ENCODE measurements around the gene TRIM56.
"Not testable (repeated sequence)": the region's sequence is repeated elsewhere in the genome, so short reads cannot be mapped to it uniquely, and the experiment has no call there.

TRIM56 gene

GRCh38 chr7:101085162-101085964 lies at the start of gene TRIM56:
Gene TRIM56 (plus strand): TSS chr7:101085481. CDS start chr7:101087313, 1,832 bp downstream.
- no peak for DNase-seq (ENCODE audit: low read depth)

- DNase-seq (ENCODE audit: low read depth) = no peak
Observed at GRCh38 chr7:101035941-101036340, 49.3 kb upstream of the TRIM56 start.

DNA sequence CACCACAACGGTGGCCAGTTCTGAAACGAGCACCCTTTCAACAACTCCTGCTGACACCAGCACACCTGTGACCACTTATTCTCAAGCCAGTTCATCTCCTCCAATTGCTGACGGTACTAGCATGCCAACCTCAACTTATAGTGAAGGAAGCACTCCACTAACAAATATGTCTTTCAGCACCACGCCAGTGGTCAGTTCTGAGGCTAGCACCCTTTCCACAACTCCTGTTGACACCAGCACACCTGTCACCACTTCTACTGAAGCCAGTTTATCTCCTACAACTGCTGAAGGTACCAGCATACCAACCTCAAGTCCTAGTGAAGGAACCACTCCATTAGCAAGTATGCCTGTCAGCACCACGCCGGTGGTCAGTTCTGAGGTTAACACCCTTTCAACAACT lies 44.0 kb upstream of the TRIM56 start:
- not testable (repeated sequence) for DNase-seq (ENCODE audit: low read depth)

GRCh38 chr7:101058355-101058754 lies 26.9 kb upstream of the TRIM56 start:
- no peak for DNase-seq (ENCODE audit: low read depth)

GRCh38 chr7:101059620-101059942 lies 25.7 kb upstream of the TRIM56 start:
- DNase-seq (ENCODE audit: low read depth) = no peak

GRCh38 chr7:101060992-101061391 lies 24.3 kb upstream of the TRIM56 start:
- DNase-seq (ENCODE audit: low read depth) = no peak

DNA sequence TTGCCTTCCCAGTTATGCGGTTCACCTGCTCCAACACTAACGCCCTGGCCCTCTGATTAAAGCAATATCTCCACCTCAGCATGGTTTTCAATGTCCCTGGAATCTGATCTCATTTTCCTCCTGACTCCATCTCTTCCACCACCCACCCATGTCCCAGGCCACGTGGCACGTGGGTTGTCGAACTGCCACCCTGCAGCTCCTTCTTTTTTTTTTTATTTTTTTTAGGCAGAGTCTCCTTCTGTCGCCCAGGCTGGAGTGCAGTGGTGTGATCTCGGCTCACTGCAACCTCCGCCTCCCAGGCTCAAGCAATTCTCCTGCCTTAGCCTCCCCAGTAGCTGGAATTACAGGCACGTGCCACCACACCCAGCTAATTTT lies 21.1 kb upstream of the TRIM56 start:
- DNase-seq (ENCODE audit: low read depth) = not testable (repeated sequence)

DNA sequence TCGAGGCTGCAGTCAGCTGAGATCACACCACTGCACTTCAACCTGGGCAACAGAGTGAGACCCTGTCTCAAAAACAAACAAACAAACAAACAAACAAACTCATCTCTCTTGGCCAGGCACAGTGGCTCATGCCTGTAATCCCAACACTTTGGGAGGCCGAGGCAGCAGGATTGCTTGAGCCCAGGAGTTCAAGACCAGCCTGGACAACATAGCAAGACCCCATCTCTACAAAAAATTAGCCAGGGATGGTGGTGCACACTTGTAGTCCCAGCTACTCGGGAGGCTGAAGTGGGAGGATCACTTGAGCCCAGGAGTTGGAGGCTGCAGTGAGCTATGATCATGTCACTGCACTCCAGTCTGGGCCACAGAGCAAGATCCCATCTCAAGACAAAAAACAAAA lies 20.1 kb upstream of the TRIM56 start:
- DNase-seq (ENCODE audit: low read depth) = not testable (repeated sequence)

DNA sequence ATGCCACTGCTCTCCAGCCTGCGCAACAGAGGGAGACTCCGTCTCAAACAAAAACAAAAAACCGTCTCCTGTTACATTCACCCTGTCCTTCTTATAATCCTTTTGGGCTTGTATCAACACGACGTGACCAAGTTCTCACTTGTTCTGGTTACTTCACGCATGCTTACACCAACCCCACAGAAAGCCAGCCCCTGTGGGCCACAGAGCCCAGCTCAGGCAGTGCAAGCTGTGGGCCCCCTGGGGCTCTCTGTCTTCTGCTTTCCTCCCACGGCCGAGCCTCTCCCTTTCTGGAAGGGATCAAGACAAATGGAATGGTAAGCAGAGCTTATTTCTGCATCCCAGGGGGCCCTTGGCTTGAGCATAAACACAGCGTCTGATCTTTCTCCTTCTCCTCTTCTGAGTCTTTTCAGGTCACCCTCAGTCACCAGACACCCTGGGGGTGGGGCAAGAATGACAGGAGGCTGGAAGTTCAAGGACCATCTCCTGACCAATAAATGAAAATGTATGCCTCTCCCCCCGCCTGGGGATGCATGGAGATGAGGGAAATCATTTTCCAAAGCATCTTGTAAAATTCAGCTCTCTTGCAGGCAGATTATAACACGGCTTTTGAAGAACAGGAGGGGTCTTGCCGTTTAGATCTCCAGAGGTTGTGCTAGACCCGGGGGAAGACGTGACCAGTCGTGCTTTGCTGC lies 19.0 kb upstream of the TRIM56 start:
- no peak for DNase-seq (ENCODE audit: low read depth)

GRCh38 chr7:101066833-101067177 lies 18.5 kb upstream of the TRIM56 start:
- no peak for DNase-seq (ENCODE audit: low read depth)

GRCh38 chr7:101068401-101068800 lies 16.9 kb upstream of the TRIM56 start:
- DNase-seq (ENCODE audit: low read depth) = no peak

DNA sequence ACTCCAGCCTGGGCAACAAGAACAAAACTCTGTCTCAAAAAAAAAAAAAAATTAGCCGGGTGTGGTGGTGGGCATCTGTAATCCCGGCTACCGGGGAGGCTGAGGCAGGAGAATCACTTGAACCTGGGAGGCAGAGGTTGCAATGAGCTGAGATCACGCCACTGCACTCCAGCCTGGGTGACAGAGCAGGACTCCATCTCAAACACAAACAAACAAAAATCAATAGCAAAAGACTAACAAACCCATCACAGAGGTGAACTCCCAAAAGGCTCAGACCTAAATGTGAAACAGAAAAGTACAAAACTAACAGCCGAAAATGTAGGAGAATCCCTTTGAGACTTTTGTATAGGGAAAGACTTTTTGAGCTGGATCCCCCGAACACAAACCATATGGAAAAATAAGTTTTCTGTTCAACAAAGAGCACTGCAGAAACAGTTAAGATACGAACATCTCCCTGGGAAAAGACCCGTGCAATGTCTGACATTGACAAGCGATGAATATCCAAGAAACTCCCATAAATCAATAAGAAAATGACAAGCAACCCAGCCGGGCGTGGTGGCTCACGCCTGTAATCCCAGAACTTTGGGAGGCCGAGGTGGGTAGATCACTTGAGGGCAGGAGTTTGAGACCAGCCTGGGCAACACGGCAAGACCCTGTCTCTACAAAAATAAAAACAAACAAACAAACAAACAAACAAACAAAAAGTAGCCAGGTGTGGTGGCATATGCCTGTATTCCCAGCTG lies 13.7 kb upstream of the TRIM56 start:
- not testable (repeated sequence) for DNase-seq (ENCODE audit: low read depth)

- DNase-seq (ENCODE audit: low read depth) = no peak
Observed at GRCh38 chr7:101075646-101076045, 9.6 kb upstream of the TRIM56 start.

DNA sequence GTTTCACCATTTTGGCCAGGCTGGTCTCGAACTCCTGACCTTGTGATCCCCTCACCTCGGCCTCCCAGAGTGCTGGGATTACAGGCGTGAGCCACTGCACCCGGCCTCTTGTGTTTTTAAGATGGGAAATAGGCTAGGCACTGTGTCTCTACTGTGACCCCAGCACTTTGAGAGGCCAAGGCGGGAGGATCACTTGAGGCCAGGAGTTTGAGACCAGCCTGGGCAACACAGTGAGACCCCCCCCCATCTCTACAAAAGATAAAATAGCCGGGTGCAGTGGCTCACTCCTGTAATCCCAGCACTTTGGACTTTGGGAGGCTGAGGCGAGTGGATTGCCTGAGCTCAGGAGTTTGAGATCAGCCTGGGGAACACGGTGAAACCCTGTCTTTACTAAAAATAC lies 9.1 kb upstream of the TRIM56 start:
- DNase-seq (ENCODE audit: low read depth) = not testable (repeated sequence)

DNA sequence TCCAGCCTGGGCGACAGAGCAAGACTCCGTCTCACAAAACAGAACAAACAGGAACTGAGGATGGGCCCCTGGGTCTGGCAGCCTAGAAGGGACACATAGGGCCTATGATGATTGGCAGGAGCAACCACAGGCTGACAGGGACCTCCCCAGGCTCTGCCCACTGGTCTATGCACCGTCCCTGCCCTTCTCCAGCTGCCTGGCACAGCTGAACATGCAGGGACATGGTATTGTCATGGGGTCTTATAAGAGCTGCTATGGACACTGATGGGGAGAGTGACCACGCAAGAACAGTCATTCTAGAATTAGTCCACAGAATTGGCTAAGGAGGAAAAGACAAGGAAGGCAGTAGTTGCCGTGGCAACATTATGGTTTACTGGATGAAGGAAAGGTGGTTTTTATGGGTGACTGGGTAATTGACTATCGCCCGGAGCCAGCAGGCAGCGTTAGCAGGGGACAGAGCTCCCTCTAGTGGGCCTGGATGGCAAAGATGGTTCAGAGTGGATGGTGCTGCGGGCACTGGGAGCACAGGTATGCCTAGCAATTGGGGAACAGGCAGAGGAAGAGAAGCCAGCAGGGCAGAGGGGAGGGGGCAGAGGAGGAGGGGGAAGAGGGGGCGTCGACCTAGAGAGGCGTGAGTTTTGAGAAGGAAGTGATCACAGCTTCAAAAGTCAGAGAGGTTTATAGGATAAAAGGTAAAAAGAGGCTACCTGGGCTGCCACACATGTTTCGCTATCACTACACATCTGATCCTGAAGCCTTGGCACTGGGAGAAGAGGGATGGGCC lies 7.8 kb upstream of the TRIM56 start:
- peak; percentile 40 for DNase-seq (ENCODE audit: low read depth)

DNA sequence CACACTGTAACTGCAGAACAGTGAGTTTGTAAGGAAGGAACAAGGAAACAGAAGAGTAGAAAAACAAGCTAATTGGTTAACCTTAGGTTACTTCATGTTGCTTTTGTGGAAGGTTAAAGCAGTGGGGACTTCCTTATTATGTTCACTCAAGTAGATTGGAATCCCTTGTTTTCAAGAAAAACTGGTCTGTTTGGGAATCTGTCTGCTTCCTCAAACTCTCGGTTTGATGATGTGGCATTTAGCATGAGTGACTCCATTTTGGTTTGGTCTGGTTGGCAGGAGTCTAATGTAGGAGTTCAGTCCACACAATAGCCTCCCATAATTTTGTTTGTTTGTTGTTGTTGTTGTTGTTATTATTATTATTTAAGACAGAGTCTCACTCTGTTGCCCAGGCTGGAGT lies 3.8 kb upstream of the TRIM56 start:
- no peak for DNase-seq (ENCODE audit: low read depth)

DNA sequence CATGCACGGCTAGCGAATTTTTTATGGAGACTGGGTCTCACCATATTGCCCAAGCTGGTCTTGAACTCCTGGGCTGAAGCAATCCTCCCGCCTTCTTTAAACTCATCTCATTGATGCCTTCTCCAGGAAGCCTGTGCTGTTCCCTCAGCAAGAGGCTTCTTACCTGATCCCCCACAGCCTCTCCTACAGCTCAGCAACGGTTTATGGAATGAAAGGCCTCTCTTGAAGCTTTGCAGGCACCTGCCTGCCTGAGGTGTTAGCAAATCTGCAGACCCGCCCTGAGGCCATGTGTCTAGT lies 468 bp upstream of the TRIM56 start:
- no peak for DNase-seq (ENCODE audit: low read depth)

DNA sequence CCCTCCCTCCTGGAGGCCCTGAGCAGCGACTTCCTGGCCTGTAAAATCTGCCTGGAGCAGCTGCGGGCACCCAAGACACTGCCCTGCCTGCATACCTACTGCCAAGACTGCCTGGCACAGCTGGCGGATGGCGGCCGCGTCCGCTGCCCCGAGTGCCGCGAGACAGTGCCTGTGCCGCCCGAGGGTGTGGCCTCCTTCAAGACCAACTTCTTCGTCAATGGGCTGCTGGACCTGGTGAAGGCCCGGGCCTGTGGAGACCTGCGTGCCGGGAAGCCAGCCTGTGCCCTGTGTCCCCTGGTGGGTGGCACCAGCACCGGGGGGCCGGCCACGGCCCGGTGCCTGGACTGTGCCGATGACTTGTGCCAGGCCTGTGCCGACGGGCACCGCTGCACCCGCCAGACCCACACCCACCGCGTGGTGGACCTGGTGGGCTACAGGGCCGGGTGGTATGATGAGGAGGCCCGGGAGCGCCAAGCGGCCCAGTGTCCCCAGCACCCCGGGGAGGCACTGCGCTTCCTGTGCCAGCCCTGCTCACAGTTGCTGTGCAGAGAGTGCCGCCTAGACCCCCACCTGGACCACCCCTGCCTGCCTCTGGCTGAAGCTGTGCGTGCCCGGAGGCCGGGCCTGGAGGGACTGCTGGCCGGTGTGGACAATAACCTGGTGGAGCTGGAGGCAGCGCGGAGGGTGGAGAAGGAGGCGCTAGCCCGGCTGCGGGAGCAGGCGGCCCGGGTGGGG lies 2.2 kb downstream of the TRIM56 start:
- DNase-seq (ENCODE audit: low read depth) = no peak

DNA sequence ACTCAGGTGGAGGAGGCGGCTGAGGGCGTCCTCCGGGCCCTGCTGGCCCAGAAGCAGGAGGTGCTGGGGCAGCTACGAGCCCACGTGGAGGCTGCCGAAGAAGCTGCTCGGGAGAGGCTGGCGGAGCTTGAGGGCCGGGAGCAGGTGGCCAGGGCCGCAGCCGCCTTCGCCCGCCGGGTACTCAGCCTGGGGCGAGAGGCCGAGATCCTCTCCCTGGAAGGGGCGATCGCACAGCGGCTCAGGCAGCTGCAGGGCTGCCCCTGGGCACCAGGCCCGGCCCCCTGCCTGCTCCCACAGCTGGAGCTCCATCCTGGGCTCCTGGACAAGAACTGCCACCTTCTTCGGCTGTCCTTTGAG lies 2.8 kb downstream of the TRIM56 start:
- no peak for DNase-seq (ENCODE audit: low read depth)

GRCh38 chr7:101088858-101089529 lies 3.7 kb downstream of the TRIM56 start:
- DNase-seq (ENCODE audit: low read depth) = no peak

GRCh38 chr7:101089876-101090275 lies 4.6 kb downstream of the TRIM56 start:
- no peak for DNase-seq (ENCODE audit: low read depth)

Measured in non-pigmented ciliary epithelial cell (primary cell).